IPS-18c (cell line): Measurements from ENCODE around the gene MCM9.

Experiments used
- H3K4me3 ChIP-seq: 2 replicates; pipeline ENCODE4 v1.7.0; 2013; ENCODE audit warnings: low read depth, mild to moderate bottlenecking, low read length, moderate library complexity; ENCODE audit not compliant: insufficient read depth
- H3K9me3 ChIP-seq: one replicate; pipeline ENCODE4 v1.6.1; 2013; ENCODE audit warnings: mild to moderate bottlenecking, low read length, moderate library complexity; ENCODE audit not compliant: control insufficient read depth, insufficient read depth

The MCM9 gene

DNA sequence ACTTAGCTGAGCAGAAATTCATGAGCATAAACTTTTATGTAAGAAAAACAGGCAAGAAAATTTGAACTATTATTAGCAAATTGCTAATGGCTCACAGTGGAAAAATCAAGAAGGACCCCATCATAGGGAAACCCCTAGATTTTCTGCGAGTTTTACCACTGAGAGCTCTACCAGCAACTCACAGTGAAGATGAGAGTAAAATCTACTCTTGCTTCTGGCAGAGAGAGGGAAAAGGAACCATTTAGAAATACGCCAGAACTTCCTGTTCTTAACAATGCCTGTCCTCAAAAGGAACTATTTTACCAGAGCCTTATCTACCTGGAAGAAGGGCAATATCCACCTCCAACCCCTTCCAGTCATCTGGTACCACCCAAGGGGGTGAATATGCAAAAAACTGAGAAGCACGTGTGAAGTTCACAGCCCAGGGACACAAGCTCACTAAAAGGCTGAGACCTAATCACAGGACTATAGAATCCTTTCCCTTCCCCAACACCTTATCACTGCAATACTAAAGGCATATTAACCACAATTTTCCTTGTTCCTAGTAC lies 75.4 kb downstream of the MCM9 start:
- Histone ChIP-seq H3K9me3 (no peaks in the 10 kb centered on the region), H3K4me3 (no peak overlapping the region)

DNA sequence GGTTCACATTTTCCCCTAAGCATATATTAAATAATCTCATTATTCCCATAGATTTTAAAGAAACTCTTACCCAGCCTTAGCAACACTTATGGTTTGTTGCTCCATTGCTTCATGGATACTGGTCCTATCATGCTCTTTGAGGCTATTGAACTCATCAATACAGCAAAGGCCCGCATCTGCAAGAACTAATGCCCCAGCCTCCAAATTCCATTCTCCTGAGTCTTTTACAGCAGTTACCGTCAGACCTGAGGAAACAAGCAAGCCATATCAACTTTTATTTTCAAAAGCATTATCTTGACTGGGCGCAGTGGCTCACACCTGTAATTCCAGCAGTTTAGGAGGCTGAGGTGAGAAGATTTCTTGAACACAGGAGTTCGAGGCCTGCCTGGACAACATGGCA lies 78.7 kb downstream of the MCM9 start:
- Histone ChIP-seq H3K4me3 (no peak overlapping the region), H3K9me3 (no peaks in the 10 kb centered on the region)

DNA sequence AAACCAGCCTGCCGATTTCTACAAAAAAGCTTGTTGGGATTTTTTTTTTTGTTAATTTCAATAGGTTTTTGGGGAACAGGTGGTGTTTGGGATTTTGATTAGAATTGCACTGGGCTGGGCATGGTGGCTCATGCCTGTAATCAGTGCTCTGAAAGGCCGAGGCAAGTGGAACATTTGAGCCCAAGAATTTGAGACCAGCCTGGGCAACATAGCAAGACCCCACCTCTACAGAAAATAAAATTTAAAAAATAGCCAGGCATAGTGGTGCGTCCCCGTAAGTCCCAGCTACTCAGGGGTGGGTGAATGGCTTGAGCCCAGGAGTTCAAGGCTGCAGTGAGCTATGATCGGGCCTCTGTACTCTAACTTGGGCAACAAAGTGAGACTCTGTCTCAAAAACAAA lies 81.6 kb downstream of the MCM9 start:
- Histone ChIP-seq H3K4me3 (no peak overlapping the region), H3K9me3 (no peaks in the 10 kb centered on the region)

DNA sequence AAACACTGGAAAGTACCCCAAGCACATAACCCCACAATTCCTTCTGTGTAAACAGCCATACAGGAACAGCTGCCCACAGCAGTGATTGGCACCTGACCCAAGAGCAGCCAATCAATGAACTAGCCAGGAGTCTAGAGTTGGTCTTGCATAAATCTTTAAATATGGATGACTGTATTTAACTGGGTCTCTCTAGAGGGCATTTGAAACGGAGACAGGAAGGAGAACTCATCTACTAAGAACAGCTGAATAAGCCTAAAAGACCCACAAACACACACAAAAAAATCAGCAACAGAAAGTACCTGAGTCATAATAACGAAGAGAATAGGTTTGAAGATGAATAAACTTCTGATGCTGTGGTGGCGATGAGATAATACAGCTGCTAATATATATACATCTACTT lies 90.0 kb downstream of the MCM9 start:
- no peak overlapping the region for H3K4me3 ChIP-seq
- no peaks in the 10 kb centered on the region for H3K9me3 ChIP-seq

DNA sequence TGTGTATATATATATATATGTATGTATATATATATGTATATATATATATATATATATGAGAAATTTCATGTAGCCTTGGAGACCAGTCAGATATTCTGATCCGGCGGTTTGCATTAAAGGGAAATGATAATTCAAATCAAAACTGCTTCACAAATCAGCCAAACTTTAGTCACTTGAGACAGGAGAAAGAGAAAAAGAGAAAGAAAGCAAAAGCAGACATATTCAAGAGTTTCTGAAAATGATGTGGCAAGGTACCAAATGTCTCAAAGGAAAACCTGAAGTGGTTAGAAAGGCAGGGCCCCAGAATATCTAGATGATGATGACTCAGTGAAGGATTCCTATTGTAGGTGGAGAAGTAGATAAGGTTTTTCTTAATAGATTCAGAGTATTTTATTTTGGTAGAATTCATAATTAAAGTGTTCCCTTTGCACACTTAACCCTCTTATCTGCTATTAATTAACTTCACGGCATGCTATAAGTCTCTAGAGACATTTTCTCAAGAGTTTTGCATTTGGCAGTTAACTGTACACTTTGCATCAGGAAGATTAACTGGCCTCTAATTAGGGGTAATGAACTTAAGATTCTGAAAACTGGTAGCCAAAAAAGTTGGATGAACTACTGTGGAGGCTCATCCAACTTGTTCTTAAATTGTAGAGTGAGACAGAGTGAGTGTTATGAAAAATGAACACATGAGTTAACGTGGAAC lies 91.1 kb downstream of the MCM9 start:
- H3K4me3 ChIP-seq: no peak overlapping the region

DNA sequence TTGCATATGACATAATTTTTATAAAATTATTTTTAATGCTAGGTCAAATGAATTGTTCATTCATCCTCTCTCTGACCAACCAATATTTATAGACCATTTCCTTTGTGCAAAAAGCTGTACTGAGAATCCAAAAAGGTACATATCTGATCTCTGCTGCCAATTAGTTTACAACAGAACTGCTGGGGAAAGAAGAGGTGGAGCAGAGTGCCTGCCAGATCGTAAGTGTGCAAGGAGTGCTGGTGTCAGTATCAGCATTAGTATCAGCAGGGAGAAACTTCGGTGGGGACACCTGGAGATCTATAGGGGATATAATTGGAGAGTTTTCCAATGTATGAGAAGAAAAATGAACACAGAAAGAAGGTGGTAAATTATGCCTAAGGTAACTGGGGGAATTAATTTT lies 104.3 kb downstream of the MCM9 start:
- H3K4me3 ChIP-seq: no peak overlapping the region
- H3K9me3 ChIP-seq: no peaks in the 10 kb centered on the region

More for the DNA sequence above, 91.1 kb downstream of the MCM9 start:
- H3K9me3 ChIP-seq: no peaks in the 10 kb centered on the region

DNA sequence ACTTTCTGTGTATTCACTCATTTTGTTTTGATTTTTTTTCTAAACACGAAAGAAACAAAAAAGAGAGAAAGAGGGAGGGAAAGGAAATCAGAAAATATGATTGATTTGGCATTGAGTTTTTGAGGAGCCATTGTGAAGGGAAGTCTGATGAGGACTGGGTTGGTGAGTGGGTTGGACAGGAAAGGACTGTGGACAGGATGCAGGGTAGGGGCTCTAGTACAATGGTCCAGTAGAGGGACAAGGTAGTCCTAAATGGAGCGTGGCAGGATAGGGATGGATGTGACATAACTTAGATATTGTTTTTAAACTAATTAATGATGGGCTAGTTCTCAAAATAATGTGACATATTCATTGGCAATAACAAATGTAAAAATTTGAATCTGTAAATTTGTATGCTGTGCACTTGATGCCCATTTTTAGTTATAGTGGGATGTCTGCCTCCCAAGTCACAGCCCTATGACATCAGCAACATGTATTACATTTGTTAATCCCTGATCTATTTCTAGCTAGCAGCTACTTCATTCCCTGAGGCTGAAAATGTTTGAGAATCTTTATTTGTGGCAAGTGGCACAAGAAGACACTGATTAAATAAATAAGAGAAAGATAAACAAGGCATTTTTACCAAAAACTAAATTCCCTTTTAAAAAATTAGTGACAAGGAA lies 105.0 kb downstream of the MCM9 start:
- no peak overlapping the region for H3K4me3 ChIP-seq
- no peaks in the 10 kb centered on the region for H3K9me3 ChIP-seq

DNA sequence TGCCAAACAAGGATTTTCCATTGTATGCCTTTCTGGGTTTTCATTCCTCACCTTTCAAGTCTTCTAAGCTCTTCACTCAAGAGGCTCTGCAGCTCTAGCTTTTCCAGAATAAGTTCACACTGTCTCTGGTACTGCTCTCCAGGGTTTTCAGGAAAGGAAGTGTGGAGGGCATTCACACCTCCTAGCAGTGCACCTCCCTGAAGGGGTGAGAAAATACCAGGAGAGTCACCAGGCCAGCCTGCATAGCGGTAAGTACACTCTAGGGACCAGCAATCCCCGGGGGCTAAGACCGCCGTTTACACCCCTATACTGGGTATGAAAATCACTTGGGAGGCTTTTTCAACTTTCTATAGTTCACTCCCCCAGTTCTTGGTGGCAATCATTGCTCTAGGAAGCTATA lies 108.9 kb downstream of the MCM9 start:
- H3K4me3 ChIP-seq: no peak overlapping the region
- H3K9me3 ChIP-seq: no peaks in the 10 kb centered on the region

DNA sequence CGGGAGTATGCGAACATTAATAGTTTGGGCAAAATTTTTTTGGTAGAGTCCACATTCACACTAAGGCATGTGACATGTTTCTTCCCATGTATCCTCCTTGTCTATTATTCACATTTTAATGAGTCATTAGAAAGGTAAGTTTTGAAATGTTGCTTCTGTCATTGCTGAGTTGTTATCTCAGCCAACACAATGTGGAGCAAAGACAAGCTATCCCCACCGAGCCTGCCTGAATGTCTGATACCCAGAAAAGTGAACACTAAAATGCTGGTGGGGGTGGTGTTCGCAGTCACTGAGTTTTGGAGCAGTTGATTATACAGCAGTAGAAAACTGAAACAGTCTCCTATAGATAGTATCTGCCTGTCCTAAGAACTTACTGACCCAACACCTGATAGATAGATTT lies 109.3 kb downstream of the MCM9 start:
- Histone ChIP-seq H3K9me3 (no peaks in the 10 kb centered on the region), H3K4me3 (no peak overlapping the region)

DNA sequence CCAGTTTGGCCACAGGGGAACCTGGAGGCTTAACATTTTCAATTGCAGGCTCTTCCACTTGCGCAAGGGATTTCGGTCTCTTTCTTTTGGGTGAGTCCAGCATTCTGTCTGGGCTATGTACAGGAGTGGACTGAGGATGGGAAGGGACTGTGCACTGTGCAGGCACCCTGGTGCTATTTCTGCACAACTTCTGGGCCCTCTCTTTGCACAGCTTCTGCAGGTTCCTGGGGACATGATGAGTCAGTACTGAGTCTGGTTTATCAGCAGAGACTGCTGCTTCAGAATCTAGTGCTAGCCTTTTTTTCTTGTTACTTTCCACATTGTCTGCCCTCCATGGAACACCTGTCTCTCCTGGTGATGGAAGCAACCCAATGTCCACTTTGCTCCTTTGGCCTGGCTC lies 119.5 kb downstream of the MCM9 start:
- Histone ChIP-seq H3K4me3 (no peak overlapping the region), H3K9me3 (no peaks in the 10 kb centered on the region)

DNA sequence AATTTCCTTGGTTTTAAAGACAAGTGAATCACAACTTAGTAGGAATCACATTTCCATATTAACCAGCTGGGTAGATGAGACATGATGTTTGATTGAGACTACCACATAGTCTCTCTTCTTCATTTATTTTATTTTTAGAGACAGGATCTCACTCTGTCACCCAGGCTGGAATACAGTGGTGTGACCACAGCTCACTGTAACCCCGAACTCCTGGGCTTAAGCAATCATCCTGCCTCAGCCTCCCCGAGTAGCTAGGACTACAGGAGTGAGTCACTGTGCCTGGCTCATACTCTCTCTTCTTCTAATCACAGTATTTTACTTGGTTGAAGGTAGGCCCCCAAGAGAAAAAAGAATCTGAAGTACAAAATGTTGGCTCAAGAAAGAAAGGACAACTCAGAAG lies 121.2 kb downstream of the MCM9 start:
- no peaks in the 10 kb centered on the region for H3K9me3 ChIP-seq
- H3K4me3 ChIP-seq: no peak overlapping the region

DNA sequence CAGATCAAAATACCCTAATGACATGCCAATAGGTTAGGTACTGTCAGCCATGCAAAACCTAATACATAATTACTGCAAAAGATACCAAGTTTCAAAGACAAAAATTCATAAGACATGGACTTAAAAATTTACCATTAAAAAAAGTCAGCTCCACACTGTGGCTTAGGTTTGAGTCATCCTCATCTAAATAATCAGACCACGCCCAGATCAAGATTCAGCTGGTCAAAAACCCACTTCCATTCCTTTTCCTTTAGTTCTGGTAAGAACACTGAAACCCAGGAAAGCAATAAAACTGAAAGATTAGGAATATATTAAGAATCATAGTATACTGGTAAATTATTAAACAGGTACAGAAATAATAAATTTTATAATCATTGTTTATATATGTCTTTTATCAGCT lies 122.0 kb downstream of the MCM9 start:
- H3K9me3 ChIP-seq: no peaks in the 10 kb centered on the region

DNA sequence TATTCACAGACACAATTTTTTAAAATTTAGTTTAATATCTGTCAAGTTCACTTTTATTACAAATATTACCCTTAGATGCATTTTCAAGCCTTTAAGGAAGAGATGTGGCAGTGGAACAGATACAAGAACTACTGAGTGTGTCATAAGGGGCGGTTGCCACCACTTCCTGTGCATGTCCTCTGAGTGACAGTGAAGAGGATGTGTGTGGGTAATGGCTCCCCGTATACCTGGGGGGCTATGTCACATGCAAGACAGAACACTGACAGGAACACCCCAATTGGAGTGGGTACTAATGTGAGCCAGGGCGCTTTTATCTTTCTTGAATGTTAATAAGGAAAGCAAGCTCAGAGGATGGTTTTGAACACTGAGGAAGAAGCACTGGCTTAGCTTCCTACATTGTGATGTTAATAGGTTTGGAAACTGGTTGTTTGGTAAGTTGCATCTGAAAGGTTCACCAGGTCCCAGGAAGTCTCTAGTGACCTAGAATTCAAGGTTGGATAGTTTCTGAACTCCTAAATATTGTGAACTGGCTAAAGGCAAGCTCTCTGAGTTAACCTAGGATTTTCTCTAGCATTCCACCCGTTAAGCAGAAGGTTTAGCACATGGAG lies 124.4 kb downstream of the MCM9 start:
- Histone ChIP-seq H3K9me3 (no peaks in the 10 kb centered on the region), H3K4me3 (no peak overlapping the region)

More for the DNA sequence above, 122.0 kb downstream of the MCM9 start:
- H3K4me3 ChIP-seq: no peak overlapping the region

DNA sequence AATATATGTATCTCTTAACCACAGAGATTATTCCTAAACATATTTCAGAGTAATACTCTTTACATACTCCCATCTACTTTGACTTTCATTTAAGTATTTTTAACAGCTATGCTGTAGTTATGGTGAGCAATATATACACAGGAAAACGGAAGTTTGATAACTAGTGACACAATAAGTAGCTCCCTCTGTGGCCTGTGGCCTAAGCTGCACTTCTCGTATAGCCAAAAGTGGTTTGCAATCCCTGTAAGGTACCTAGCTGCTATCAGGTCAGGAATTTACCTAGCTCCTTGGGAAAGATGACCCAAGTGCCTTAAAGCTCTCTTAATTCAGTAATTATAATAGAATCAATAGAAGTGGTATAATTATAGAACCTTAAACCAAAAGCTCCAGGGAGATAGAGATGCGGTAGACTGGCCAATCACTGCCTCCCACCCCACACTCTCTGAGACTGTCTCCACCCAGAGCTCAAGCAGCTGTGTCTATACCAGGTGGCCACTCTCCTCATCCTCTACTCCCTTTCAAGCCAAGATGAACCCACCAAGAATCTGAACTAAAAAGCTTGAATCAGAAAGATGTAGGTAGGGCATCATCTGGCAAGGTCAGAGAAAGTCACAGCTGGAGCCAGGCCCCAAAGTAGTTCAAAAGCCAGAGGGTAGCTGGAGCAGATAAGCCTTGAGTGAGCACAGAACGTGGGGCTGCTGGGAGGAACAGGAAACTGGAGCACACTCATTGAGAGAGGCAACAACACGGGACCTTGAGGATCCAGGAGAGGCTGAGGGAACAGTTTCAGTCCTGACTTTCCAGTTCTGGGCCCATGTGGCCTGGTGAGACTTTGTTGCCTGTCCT lies 125.9 kb downstream of the MCM9 start:
- Histone ChIP-seq H3K4me3 (no peak overlapping the region), H3K9me3 (no peaks in the 10 kb centered on the region)

DNA sequence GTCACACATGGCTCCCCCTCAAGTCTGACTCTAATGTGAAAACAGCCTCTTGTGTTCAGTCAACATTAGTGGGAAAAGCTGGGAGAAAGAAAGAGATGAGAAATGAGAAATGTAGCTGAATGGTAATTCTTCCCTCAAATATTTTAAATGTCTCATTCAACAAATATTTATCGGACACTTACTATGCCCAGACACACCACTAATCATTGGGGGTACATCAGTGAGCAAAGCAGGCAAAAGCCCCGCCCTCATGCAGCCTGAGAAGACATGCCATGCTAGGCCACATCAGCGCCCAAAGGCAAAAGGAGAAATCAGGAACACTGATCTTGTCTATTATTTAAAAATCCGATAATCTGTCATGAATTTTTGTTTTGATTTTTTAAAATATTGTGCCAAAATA lies 130.9 kb downstream of the MCM9 start:
- Histone ChIP-seq H3K9me3 (no peaks in the 10 kb centered on the region), H3K4me3 (no peak overlapping the region)

DNA sequence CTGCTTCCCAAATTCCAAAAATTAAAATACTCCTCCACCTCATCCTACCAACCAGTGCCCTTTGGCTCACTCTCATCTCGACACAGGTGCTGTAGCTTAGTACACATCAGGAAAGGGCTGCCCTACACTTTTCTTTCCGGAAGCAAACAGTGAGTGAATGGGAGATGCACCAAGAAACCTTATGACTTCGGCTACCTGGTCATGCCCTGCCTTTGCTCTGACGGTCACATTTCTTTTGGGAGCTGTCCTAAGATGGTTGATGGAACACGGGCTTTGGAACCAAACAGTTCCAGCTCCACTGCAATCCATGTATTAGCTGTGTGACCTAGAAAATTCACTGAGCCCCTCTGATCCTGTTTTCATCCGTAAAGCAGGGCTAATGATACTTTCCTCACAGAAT lies 133.7 kb downstream of the MCM9 start:
- Histone ChIP-seq H3K9me3 (no peaks in the 10 kb centered on the region), H3K4me3 (no peak overlapping the region)

DNA sequence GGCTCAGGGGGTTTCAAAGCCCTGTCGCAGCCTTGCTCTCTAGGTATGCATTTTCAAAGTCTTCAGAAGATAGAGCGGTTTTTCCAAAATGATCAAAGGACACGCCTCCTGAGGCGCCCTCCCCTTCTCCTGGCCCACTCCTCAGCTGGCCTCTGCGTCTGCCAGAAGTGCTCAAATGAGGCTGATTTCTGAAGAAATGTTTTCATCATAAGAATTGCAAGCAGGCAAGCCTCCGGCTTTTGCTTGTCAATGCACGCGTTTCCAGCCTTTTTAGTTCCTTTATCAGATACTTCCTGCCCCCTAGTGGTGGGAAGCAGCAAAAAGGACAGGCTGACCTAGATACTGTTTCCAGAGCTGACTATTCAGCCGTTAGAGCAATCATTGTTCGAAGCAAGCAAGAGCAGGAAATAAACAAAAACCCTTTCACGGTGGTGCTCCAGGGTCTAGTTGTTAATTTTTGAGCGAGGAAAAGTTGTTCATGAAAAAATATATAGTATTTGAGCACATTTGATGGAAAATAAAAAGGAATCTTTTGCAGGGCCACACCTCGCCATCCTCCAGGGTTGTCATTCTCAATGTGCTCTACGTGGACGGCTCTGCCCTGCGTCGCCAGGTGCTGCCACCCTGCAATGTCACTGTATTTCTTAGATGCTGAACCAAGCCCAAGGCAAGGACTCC lies 134.4 kb downstream of the MCM9 start:
- no peak overlapping the region for H3K4me3 ChIP-seq
- no peaks in the 10 kb centered on the region for H3K9me3 ChIP-seq
